Measurements from ENCODE around the gene GSG1L2. TPM values are rescaled to one million over a fixed set of nuclear protein-coding genes. Genes with fewer than 3 reads are reported as not detected.

The GSG1L2 gene
- total RNA-seq, 2 donors from 2014 or later, result not detected

DNA sequence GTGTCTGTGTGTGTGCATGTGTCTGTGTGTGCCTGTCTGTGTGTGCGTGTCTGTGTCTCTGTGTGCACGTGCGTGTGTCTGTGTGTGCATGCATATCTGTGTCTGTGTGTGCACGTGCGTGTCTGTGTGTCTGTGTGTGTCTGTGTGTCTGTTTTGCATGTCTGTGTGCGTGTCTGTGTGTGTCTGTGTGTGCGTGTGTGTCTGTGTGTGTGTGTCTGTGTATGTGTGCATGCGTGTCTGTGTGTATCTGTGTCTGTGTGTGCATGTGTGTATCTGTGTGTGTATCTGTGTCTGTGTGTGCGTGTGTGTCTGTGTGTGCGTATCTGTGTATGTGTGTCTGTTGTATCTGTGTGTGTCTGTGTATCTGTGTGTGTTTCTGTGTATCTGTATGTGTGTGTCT, 5.4 kb downstream of the GSG1L2 start:
- no peaks in the 10 kb centered on the region for H3K4me1 ChIP-seq
- no peaks in the 10 kb centered on the region for H3K36me3 ChIP-seq
- no peak overlapping the region for H3K27ac ChIP-seq
- H3K9me3 ChIP-seq, result no peaks in the 10 kb centered on the region
- no peaks in the 10 kb centered on the region for H3K27me3 ChIP-seq
- H3K9ac ChIP-seq (ENCODE audit: low read depth in 2 of 2, low read length in 2 of 2), result no peak overlapping the region
- no peak overlapping the region for H3K4me3 ChIP-seq
- DNase-seq, result no peak
- TF ChIP-seq, protein P1, sequence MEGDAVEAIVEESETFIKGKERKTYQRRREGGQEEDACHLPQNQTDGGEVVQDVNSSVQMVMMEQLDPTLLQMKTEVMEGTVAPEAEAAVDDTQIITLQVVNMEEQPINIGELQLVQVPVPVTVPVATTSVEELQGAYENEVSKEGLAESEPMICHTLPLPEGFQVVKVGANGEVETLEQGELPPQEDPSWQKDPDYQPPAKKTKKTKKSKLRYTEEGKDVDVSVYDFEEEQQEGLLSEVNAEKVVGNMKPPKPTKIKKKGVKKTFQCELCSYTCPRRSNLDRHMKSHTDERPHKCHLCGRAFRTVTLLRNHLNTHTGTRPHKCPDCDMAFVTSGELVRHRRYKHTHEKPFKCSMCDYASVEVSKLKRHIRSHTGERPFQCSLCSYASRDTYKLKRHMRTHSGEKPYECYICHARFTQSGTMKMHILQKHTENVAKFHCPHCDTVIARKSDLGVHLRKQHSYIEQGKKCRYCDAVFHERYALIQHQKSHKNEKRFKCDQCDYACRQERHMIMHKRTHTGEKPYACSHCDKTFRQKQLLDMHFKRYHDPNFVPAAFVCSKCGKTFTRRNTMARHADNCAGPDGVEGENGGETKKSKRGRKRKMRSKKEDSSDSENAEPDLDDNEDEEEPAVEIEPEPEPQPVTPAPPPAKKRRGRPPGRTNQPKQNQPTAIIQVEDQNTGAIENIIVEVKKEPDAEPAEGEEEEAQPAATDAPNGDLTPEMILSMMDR (IDR thresholded peaks at IDR 0.05), result no peak
- intact Hi-C loops (cut with DNase I), result no loop called here

- intact Hi-C loops (cut with DNase I), result no loop called here
- H3K4me1 ChIP-seq, result no peaks in the 10 kb centered on the region
- no peaks in the 10 kb centered on the region for H3K9me3 ChIP-seq
- TF ChIP-seq, protein P1 (IDR thresholded peaks at IDR 0.05), result no peak
- H3K27me3 ChIP-seq, result no peaks in the 10 kb centered on the region
- H3K27ac ChIP-seq, result no peak overlapping the region
- no peak for DNase-seq
- no peak overlapping the region for H3K9ac ChIP-seq (ENCODE audit: low read depth in 2 of 2, low read length in 2 of 2)
- H3K36me3 ChIP-seq, result no peaks in the 10 kb centered on the region
- H3K4me3 ChIP-seq, result no peak overlapping the region
Observed at GRCh38 chr17:9814337-9814945, 7.4 kb downstream of the GSG1L2 start.

- H3K9ac ChIP-seq (ENCODE audit: low read depth in 2 of 2, low read length in 2 of 2), result no peak overlapping the region
- no peak overlapping the region for H3K4me3 ChIP-seq
- intact Hi-C loops (cut with DNase I), result no loop called here
- no peaks in the 10 kb centered on the region for H3K4me1 ChIP-seq
- H3K27ac ChIP-seq, result no peak overlapping the region
- no peaks in the 10 kb centered on the region for H3K9me3 ChIP-seq
- no peaks in the 10 kb centered on the region for H3K36me3 ChIP-seq
- H3K27me3 ChIP-seq, result no peaks in the 10 kb centered on the region
- TF ChIP-seq, protein P1 (IDR thresholded peaks at IDR 0.05), result no peak
- no peak for DNase-seq
Observed at GRCh38 chr17:9813166-9813565, 8.7 kb downstream of the GSG1L2 start.

GRCh38 chr17:9811537-9811936, 10.3 kb downstream of the GSG1L2 start:
- no peak for DNase-seq
- intact Hi-C loops (cut with DNase I), result no loop called here
- no peak overlapping the region for H3K4me3 ChIP-seq
- H3K27ac ChIP-seq, result no peak overlapping the region
- H3K4me1 ChIP-seq, result no peaks in the 10 kb centered on the region
- TF ChIP-seq, protein P1 (IDR thresholded peaks at IDR 0.05), result no peak
- no peak overlapping the region for H3K9ac ChIP-seq (ENCODE audit: low read depth in 2 of 2, low read length in 2 of 2)
- no peaks in the 10 kb centered on the region for H3K9me3 ChIP-seq
- no peaks in the 10 kb centered on the region for H3K36me3 ChIP-seq
- H3K27me3 ChIP-seq, result no peaks in the 10 kb centered on the region

DNA sequence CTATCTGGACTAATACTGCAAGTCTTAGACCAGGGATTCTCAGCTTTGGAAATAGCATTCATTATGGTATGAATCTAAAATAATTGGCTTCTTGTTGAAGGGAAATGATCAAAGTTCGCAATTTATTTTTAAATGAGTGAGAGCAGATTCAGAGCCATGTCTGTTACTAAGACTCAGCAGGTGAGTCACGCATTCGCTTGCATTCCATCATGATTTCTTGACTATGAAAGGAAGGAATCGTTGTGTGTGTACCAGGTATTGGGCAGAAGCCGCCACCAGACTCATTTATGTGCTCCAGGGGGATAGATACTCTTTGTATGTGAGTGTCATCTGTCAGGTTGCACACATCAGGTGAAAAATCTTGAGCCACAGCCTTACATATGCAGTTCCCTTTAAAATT, 10.8 kb downstream of the GSG1L2 start:
- DNase-seq, result no peak
- Histone ChIP-seq H3K27ac (no peak overlapping the region), H3K4me3 (no peak overlapping the region), H3K9me3 (no peaks in the 10 kb centered on the region), H3K36me3 (no peaks in the 10 kb centered on the region), H3K27me3 (no peaks in the 10 kb centered on the region), H3K9ac (ENCODE audit: low read depth in 2 of 2, low read length in 2 of 2) (no peak overlapping the region), H3K4me1 (no peaks in the 10 kb centered on the region)
- TF ChIP-seq, protein P1 (IDR thresholded peaks at IDR 0.05), result no peak
- intact Hi-C loops (cut with DNase I), result no loop called here
